K562 (cell line): ENCODE data around the gene ALOXE3. TPM values are rescaled to one million over a fixed set of nuclear protein-coding genes. Genes with fewer than 3 reads are reported as not detected.

Experiments used
- CBX1 ChIP-seq: sonication (generic); IDR thresholded peaks from 2 replicates; pipeline ENCODE4 v1.6.1; 2016; ENCODE audit warnings: antibody characterized with exemption, low read depth, mild to moderate bottlenecking
- ELK1 ChIP-seq: sonication (generic); formaldehyde crosslinking; IDR thresholded peaks from 2 replicates; pipeline ENCODE4 v1.8.1; 2022; ENCODE audit warnings: missing genetic modification reagents
- ETS1 ChIP-seq: conservative IDR thresholded peaks from 2 replicates; pipeline ENCODE4 v1.6.1; 2011; ENCODE audit warnings: low read depth, mild to moderate bottlenecking, low read length; ENCODE audit not compliant: control insufficient read depth
- EWSR1 ChIP-seq: fragments of 450-650 bp; IDR thresholded peaks from 2 replicates; pipeline ENCODE4 v1.6.1; 2018; ENCODE audit warnings: borderline replicate concordance, mild to moderate bottlenecking, low read depth, moderate library complexity; ENCODE audit not compliant: partially characterized antibody
- HIVEP1 ChIP-seq: fragments of 250-450 bp; sonication (Bioruptor Pico); IDR thresholded peaks from 2 replicates; pipeline ENCODE4 v1.4.0; 2020; ENCODE audit warnings: mild to moderate bottlenecking
- ID3 ChIP-seq, 2 experiments: fragments of 250-450 bp in 1 of 2; fragments of 450-650 bp in 1 of 2; sonication (Bioruptor Pico) in 1 of 2; IDR thresholded peaks; 2 replicates each; pipeline versions ENCODE4 v1.6.1 to v1.8.0; 2016 to 2021; ENCODE audit warnings: mild to moderate bottlenecking in 2 of 2, moderate library complexity in 2 of 2, missing compliant biosample characterization in 1 of 2, missing genetic modification characterization in 1 of 2
- IRF1 ChIP-seq: sonication (generic); formaldehyde crosslinking; IDR thresholded peaks from 2 replicates; pipeline ENCODE4 v1.8.0; 2022; ENCODE audit warnings: missing genetic modification reagents, mild to moderate bottlenecking, borderline replicate concordance
- MTF1 ChIP-seq: fragments of 250-450 bp; sonication (Bioruptor Pico); IDR thresholded peaks from 2 replicates; pipeline ENCODE4 v1.9.0; 2021; ENCODE audit warnings: moderate library complexity, mild to moderate bottlenecking, inconsistent platforms, borderline replicate concordance
- PHF8 ChIP-seq: fragments of 200-600 bp; sonication (generic); IDR thresholded peaks from 2 replicates; pipeline ENCODE4 v1.6.1; 2012; ENCODE audit warnings: mixed run types, mild to moderate bottlenecking, inconsistent platforms, low read length, moderate library complexity, borderline replicate concordance
- POLR2AphosphoS5 ChIP-seq: IDR thresholded peaks from 2 replicates; pipeline ENCODE4 v1.6.1; 2011; ENCODE audit warnings: mild to moderate bottlenecking, low read depth, low read length, moderate library complexity; ENCODE audit not compliant: control insufficient read depth, insufficient read depth
- SIN3A ChIP-seq, 2 experiments: fragments of 150-350 bp in 1 of 2; IDR thresholded peaks; 2 replicates each; pipeline ENCODE4 v1.6.1; 2011 to 2016; ENCODE audit warnings: borderline replicate concordance in 2 of 2, low read depth in 2 of 2, low read length in 2 of 2, mild to moderate bottlenecking in 2 of 2, moderate library complexity in 2 of 2; ENCODE audit not compliant: control insufficient read depth in 1 of 2
- XRCC3 ChIP-seq: fragments of 450-650 bp; IDR thresholded peaks from 2 replicates; pipeline ENCODE4 v1.6.1; 2017; ENCODE audit warnings: mild to moderate bottlenecking, moderate library complexity
- polyA plus RNA-seq, 8 experiments: library from polyadenylated mRNA; depleted of rRNA in 4 of 8; stranded (reverse) in 5 of 8; unstranded in 3 of 8; fragments of >200 nt; fragmentation: Nextera tagmentation in 2 of 8; fragmentation: Illumina TruSeq in 1 of 8; extraction: Ambion mirVana in 2 of 8; extraction: Trizol in 1 of 8; gene quantifications; 2 replicates each; pipeline versions ENCODE4 v1.2.1 to v1.2.3, GENCODE V29; 2011 to 2014; ENCODE audit warnings: inconsistent platforms in 1 of 8, missing spikeins in 1 of 8
- total RNA-seq, 7 experiments: library from RNA; depleted of rRNA in 6 of 7; stranded (reverse); fragments of >200 nt in 6 of 7; fragmentation: Illumina TruSeq in 2 of 7; extraction: Trizol in 2 of 7; gene quantifications; 2 replicates each; pipeline versions ENCODE4 v1.2.1 to v1.2.3, GENCODE V29; 2011 to 2021; ENCODE audit warnings: low replicate concordance in 1 of 7
- TF ChIP-seq, protein P1 (sequence below): fragments of 450-650 bp; IDR thresholded peaks from 2 replicates; pipeline ENCODE4 v1.6.1; 2016; ENCODE audit warnings: mild to moderate bottlenecking
- TF ChIP-seq, protein P2 (sequence below): fragments of 450-650 bp; IDR thresholded peaks from 2 replicates; pipeline ENCODE4 v1.6.1; 2016; ENCODE audit warnings: borderline replicate concordance
- TF ChIP-seq, protein P3 (sequence below): fragments of 450-650 bp; IDR thresholded peaks from 2 replicates; pipeline ENCODE4 v1.6.1; 2016

Gene ALOXE3
- total and polyA plus RNA-seq, 9 of the 15 experiments (the other 6 are each of a cell fraction or from before 2014, with no cell fraction given) = 0.04 TPM; not detected in 8

DNA sequence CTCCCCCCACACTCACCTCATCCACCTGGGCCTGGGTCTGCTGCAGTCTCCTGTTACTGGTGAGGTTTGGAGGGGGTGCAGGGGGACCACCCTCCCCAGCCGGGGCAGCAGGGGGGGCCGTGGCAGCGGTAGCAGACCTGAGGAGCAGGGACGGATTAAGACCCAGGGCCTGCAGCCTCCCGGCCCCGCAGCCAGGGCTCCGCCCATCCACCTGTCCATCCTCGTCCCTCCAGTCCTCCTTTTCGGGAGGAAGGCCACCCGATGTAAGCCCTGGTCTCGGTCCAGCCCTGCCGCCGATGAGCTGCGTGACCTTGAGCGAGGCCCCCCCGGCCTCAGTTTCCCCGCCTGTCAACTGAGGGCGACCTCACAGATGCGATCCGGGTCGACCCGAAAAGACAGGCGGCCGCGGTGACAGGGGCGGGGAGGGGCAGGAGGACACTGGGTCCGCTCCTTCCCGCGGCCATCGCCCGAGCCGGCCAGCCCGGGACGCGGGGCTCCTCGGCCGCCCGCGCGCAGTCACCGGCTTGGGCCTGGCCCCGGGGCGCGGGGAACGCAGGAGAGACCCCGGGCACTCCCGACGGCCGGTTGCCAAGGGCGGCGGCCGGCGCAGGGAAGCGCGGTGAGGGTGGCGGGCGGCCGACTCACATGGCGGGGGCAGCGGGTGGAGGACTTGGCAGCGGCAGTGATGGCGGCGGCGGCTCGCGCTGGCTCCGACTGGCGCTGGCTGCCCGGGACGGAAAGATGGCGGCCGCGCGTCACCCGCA lies 44.1 kb upstream of the ALOXE3 start, which contains the start of gene VAMP2 (continued):
- TF ChIP-seq HIVEP1 (CRISPR knock-in tag) (no peak), ELK1 (CRISPR knock-in tag) (no peak), PHF8 (peak; percentile 86; the same call in 1 of the 2 replicates), SIN3A (IDR thresholded peaks at IDR 0.05; ENCODE audit: borderline replicate concordance in 2 of 2, control insufficient read depth in 1 of 2, low read depth in 2 of 2, low read length in 2 of 2) (peak; percentile 56 to 65; a peak in 2 of 4 replicates), CBX1 (no peak; the same call in 1 of the 2 replicates), XRCC3 (no peak), IRF1 (no peak), ETS1 (peak; percentile 53; the same call in 1 of the 2 replicates), EWSR1 (no peak), POLR2AphosphoS5 (peak; percentile 56; the same call in 1 of the 2 replicates), ID3 (CRISPR knock-in tag; IDR thresholded peaks at IDR 0.05) (no peak), ID3 (tag; IDR thresholded peaks at IDR 0.05) (peak; percentile 36; the same call in 1 of the 2 replicates), MTF1 (CRISPR knock-in tag) (no peak)
- TF ChIP-seq, protein P1, sequence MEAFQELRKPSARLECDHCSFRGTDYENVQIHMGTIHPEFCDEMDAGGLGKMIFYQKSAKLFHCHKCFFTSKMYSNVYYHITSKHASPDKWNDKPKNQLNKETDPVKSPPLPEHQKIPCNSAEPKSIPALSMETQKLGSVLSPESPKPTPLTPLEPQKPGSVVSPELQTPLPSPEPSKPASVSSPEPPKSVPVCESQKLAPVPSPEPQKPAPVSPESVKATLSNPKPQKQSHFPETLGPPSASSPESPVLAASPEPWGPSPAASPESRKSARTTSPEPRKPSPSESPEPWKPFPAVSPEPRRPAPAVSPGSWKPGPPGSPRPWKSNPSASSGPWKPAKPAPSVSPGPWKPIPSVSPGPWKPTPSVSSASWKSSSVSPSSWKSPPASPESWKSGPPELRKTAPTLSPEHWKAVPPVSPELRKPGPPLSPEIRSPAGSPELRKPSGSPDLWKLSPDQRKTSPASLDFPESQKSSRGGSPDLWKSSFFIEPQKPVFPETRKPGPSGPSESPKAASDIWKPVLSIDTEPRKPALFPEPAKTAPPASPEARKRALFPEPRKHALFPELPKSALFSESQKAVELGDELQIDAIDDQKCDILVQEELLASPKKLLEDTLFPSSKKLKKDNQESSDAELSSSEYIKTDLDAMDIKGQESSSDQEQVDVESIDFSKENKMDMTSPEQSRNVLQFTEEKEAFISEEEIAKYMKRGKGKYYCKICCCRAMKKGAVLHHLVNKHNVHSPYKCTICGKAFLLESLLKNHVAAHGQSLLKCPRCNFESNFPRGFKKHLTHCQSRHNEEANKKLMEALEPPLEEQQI = no peak
- TF ChIP-seq, protein P2, sequence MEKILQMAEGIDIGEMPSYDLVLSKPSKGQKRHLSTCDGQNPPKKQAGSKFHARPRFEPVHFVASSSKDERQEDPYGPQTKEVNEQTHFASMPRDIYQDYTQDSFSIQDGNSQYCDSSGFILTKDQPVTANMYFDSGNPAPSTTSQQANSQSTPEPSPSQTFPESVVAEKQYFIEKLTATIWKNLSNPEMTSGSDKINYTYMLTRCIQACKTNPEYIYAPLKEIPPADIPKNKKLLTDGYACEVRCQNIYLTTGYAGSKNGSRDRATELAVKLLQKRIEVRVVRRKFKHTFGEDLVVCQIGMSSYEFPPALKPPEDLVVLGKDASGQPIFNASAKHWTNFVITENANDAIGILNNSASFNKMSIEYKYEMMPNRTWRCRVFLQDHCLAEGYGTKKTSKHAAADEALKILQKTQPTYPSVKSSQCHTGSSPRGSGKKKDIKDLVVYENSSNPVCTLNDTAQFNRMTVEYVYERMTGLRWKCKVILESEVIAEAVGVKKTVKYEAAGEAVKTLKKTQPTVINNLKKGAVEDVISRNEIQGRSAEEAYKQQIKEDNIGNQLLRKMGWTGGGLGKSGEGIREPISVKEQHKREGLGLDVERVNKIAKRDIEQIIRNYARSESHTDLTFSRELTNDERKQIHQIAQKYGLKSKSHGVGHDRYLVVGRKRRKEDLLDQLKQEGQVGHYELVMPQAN = no peak
- TF ChIP-seq, protein P3, sequence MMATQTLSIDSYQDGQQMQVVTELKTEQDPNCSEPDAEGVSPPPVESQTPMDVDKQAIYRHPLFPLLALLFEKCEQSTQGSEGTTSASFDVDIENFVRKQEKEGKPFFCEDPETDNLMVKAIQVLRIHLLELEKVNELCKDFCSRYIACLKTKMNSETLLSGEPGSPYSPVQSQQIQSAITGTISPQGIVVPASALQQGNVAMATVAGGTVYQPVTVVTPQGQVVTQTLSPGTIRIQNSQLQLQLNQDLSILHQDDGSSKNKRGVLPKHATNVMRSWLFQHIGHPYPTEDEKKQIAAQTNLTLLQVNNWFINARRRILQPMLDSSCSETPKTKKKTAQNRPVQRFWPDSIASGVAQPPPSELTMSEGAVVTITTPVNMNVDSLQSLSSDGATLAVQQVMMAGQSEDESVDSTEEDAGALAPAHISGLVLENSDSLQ = peak; percentile 20; the same call in 1 of the 2 replicates
